ENCODE measurements around the gene TTLL6.
"Not testable (repeated sequence)": the region's sequence is repeated elsewhere in the genome, so short reads cannot be mapped to it uniquely, and the experiment has no call there.

The TTLL6 gene

GRCh38 chr17:48814504-48814903, 2.5 kb downstream of the TTLL6 start:
- peak; percentile 69 for DNase-seq

- DNase-seq, result no peak
Observed at GRCh38 chr17:48812001-48812400, 5.0 kb downstream of the TTLL6 start.

GRCh38 chr17:48809182-48809581, 7.8 kb downstream of the TTLL6 start:
- DNase-seq, result no peak

- peak; percentile 55 for DNase-seq
Observed at GRCh38 chr17:48804936-48805411, 12.1 kb downstream of the TTLL6 start.

- no peak for DNase-seq
Observed at GRCh38 chr17:48800626-48801217, 16.3 kb downstream of the TTLL6 start.

- DNase-seq, result no peak
Observed at GRCh38 chr17:48799069-48799723, 17.8 kb downstream of the TTLL6 start.

- not testable (repeated sequence) for DNase-seq
Observed at GRCh38 chr17:48796163-48796522, 20.9 kb downstream of the TTLL6 start.

- no peak for DNase-seq
Observed at GRCh38 chr17:48795444-48796162, 21.4 kb downstream of the TTLL6 start.

- no peak for DNase-seq
Observed at GRCh38 chr17:48792033-48792798, 24.8 kb downstream of the TTLL6 start.

GRCh38 chr17:48791128-48792032, 25.6 kb downstream of the TTLL6 start:
- peak; percentile 53 for DNase-seq

GRCh38 chr17:48790607-48791127, 26.4 kb downstream of the TTLL6 start:
- no peak for DNase-seq

GRCh38 chr17:48787828-48788227, 29.2 kb downstream of the TTLL6 start:
- no peak for DNase-seq

GRCh38 chr17:48779421-48779820, 37.6 kb downstream of the TTLL6 start:
- DNase-seq, result no peak

- no peak for DNase-seq
Observed at GRCh38 chr17:48776602-48777001, 40.4 kb downstream of the TTLL6 start.

GRCh38 chr17:48773245-48773644, 43.8 kb downstream of the TTLL6 start:
- no peak for DNase-seq

- no peak for DNase-seq
Observed at GRCh38 chr17:48770954-48771353, 46.1 kb downstream of the TTLL6 start.

- DNase-seq, result no peak
Observed at GRCh38 chr17:48769009-48769675, 47.9 kb downstream of the TTLL6 start.

GRCh38 chr17:48767263-48767774, 49.7 kb downstream of the TTLL6 start:
- no peak for DNase-seq

GRCh38 chr17:48761114-48761513, 55.9 kb downstream of the TTLL6 start:
- DNase-seq, result no peak

- DNase-seq, result no peak
Observed at GRCh38 chr17:48760411-48760810, 56.6 kb downstream of the TTLL6 start.

GRCh38 chr17:48759288-48759687, 57.7 kb downstream of the TTLL6 start:
- DNase-seq, result no peak
